ENCODE results near the gene CCDC149.

GRCh38 chr4:24849756-24850155 lies 63.1 kb downstream of the CCDC149 start:
- no peak for TF ChIP-seq CTCF (conservative IDR thresholded peaks at IDR 0.05; ENCODE audit: low read length)
- TF ChIP-seq EZH2phosphoT487 (IDR thresholded peaks at IDR 0.05; ENCODE audit: borderline replicate concordance, low read depth, low read length): no peak
